Occipital lobe (tissue), 2 donors: ENCODE measurements around the gene EML2. TPM values are rescaled to one million over a fixed set of nuclear protein-coding genes. Genes with fewer than 3 reads are reported as not detected.

Experiments used
- small RNA-seq: library from RNA; depleted of rRNA; stranded (forward); fragments of <200 nt; gene quantifications from one replicate; pipeline ENCODE3, GENCODE V24; 2014
- total RNA-seq: library from RNA; depleted of rRNA; stranded (reverse); fragments of >200 nt; gene quantifications from one replicate; pipeline ENCODE4 v1.2.3, GENCODE V29; 2014

The EML2 gene
- total RNA-seq, 1 donor from 2014 or later: 15.8 TPM

Small RNAs within 50 kb of the gene (small RNA-seq; reads per million reads assigned to genes)
- gene MIR642A: not detected
- 0.46 reads per million, percentile 45 among the genes with 10 or more reads in this experiment for gene RN7SL836P

Other genes starting within 250 kb of the EML2 start
- gene PPP1R13L, start 234.3 kb downstream of the EML2 start, total RNA-seq: not detected
- gene POLR1G, start 232.8 kb downstream of the EML2 start, total RNA-seq: 5.3 TPM
- gene ERCC1, start 215.5 kb downstream of the EML2 start, total RNA-seq: 51.2 TPM
- gene FOSB, start 171.4 kb downstream of the EML2 start, total RNA-seq: 2.2 TPM
- gene RTN2, start 142.3 kb downstream of the EML2 start, total RNA-seq: 56.8 TPM
- gene PPM1N, start 141.0 kb downstream of the EML2 start, total RNA-seq: 0.47 TPM
- 8.4 TPM for gene VASP, start 131.9 kb downstream of the EML2 start, total RNA-seq
- gene OPA3, start 54.6 kb downstream of the EML2 start, total RNA-seq: 2.0 TPM
- gene GPR4, start 37.2 kb downstream of the EML2 start, total RNA-seq: 0.16 TPM
- not detected for gene GIPR, start 28.8 kb upstream of the EML2 start, total RNA-seq
- 108 TPM for gene SNRPD2, start 52.6 kb upstream of the EML2 start, total RNA-seq
- gene QPCTL, start 53.3 kb upstream of the EML2 start, total RNA-seq: 8.0 TPM
- gene FBXO46, start 91.5 kb upstream of the EML2 start, total RNA-seq: 11.4 TPM
- gene MEIOSIN, start 94.0 kb upstream of the EML2 start, total RNA-seq: not detected
- 1.2 TPM for gene SIX5, start 129.9 kb upstream of the EML2 start, total RNA-seq
- gene DMPK, start 143.1 kb upstream of the EML2 start, total RNA-seq: 16.7 TPM
- 41.0 TPM for gene DMWD, start 153.4 kb upstream of the EML2 start, total RNA-seq
- 0.16 TPM for gene RSPH6A, start 175.9 kb upstream of the EML2 start, total RNA-seq
- gene SYMPK, start 223.8 kb upstream of the EML2 start, total RNA-seq: 16.4 TPM
- gene FOXA3, start 224.9 kb upstream of the EML2 start, total RNA-seq: not detected
- gene IRF2BP1, start 246.7 kb upstream of the EML2 start, total RNA-seq: 32.1 TPM